ENCODE results near the gene OLFML3.
"Not testable (repeated sequence)": the region's sequence is repeated elsewhere in the genome, so short reads cannot be mapped to it uniquely, and the experiment has no call there.

The OLFML3 gene

GRCh38 chr1:113978863-113979702 is at the start of gene OLFML3:
Gene OLFML3, plus strand, starts transcription at chr1:113979474. Its CDS starts 43 bp downstream, at chr1:113979517.
- DNase-seq, result peak; percentile 97

GRCh38 chr1:113929750-113930498 is 49.4 kb upstream of the OLFML3 start:
- peak; percentile 83 for DNase-seq

GRCh38 chr1:113930499-113931161 is 48.6 kb upstream of the OLFML3 start:
- DNase-seq, result peak; percentile 74

GRCh38 chr1:113931451-113931851 is 47.8 kb upstream of the OLFML3 start:
- no peak for DNase-seq

DNA sequence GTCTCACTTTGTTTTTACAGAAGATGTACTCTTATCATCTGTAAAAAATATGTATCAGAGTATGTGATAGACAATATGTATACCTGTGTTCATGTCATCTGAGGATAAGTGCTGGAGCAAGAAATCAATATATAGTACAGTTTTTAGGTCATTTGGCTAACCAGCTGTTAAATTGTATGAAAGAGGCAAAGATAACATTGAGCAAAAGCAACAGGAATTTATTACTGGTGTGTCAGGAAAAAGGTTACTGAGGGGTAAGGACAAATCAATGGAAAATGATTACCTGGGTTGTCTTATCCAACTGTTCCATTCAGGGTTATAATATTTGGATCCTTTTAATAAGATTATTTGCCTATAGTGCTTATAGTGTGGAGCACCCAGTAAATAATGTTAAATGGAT is 45.3 kb upstream of the OLFML3 start:
- DNase-seq, result no peak

DNA sequence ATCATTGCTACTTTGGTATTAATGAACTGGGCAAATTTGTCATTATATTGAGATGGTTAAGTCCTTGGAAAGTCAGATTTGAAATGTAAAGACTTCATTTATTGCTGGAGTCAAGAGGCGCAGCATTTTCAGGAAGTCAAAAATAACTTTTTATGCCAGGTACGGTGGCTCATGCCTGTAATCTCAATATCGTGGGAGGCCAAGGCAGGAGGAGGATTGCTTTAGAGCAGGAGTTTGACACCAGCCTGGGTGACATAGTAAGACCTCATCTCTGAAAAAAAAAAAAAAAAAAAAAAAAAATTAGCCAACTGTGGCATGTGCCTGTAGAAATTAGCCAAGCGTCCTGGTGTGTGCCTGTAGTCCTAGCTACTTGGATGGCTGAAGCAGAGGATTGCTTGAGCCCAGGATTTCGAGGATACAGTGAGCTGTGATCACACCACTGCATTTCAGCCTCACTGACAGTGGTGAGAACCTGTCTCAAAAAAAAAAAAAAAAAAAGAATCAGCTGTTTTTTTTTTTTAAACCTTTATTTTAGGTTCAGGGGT is 44.7 kb upstream of the OLFML3 start:
- no peak for DNase-seq

GRCh38 chr1:113935176-113935575 is 44.1 kb upstream of the OLFML3 start:
- no peak for DNase-seq

- DNase-seq, result no peak
Measured at GRCh38 chr1:113935970-113936369, 43.3 kb upstream of the OLFML3 start.

DNA sequence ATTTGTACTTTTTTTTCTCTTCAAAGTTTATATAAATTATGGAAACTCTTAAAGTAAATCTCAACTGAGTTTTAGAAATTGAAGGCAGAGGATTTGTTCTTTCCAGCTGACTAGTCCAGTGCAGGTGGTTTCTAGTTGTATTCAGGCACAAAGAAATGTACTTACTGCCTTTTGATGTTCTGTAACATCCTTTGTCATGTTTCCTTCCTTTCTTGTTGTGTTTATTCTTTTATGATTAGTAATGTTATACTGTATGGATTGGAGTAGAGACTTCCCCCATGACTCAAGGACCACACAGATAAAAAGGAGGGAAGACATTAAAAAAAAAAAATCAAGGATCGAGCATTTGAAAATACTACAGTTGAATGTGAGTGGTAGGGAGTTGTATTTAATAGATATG is 42.1 kb upstream of the OLFML3 start:
- DNase-seq, result no peak

- DNase-seq, result no peak
Measured at GRCh38 chr1:113938192-113938591, 41.1 kb upstream of the OLFML3 start.

DNA sequence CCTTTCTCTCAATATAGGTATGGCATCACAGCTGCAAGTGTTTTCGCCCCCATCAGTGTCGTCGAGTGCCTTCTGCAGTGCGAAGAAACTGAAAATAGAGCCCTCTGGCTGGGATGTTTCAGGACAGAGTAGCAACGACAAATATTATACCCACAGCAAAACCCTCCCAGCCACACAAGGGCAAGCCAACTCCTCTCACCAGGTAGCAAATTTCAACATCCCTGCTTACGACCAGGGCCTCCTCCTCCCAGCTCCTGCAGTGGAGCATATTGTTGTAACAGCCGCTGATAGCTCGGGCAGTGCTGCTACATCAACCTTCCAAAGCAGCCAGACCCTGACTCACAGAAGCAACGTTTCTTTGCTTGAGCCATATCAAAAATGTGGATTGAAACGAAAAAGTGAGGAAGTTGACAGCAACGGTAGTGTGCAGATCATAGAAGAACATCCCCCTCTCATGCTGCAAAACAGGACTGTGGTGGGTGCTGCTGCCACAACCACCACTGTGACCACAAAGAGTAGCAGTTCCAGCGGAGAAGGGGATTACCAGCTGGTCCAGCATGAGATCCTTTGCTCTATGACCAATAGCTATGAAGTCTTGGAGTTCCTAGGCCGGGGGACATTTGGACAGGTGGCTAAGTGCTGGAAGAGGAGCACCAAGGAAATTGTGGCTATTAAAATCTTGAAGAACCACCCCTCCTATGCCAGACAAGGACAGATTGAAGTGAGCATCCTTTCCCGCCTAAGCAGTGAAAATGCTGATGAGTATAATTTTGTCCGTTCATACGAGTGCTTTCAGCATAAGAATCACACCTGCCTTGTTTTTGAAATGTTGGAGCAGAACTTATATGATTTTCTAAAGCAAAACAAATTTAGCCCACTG is 38.7 kb upstream of the OLFML3 start:
- DNase-seq, result no peak

DNA sequence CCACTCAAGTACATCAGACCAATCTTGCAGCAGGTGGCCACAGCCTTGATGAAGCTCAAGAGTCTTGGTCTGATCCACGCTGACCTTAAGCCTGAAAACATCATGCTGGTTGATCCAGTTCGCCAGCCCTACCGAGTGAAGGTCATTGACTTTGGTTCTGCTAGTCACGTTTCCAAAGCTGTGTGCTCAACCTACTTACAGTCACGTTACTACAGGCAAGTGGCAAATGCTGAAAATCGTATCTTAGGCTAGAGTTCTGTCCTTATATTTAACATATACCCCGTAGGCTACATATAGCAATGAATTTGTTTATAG is 38.1 kb upstream of the OLFML3 start:
- no peak for DNase-seq

DNA sequence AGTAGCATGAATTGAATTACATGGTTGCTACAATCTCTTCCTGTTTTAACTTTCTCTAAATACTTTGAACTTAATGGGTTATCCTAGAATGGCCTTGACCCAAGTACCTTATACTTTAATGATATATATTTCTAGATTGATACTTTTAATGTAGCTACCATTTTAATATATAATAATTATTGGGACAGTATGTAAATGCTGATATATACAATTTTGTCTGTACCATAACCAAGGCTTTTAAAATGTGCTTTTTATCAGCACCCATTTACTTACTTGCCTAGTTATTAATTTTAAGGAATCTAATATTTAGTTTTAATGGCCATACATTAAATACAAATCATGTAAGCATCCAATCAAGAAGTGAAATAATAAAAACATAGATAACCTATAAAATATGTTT is 36.7 kb upstream of the OLFML3 start:
- no peak for DNase-seq

GRCh38 chr1:113943028-113943811 is 36.1 kb upstream of the OLFML3 start:
- DNase-seq, result no peak

GRCh38 chr1:113945329-113945728 is 33.9 kb upstream of the OLFML3 start:
- no peak for DNase-seq

DNA sequence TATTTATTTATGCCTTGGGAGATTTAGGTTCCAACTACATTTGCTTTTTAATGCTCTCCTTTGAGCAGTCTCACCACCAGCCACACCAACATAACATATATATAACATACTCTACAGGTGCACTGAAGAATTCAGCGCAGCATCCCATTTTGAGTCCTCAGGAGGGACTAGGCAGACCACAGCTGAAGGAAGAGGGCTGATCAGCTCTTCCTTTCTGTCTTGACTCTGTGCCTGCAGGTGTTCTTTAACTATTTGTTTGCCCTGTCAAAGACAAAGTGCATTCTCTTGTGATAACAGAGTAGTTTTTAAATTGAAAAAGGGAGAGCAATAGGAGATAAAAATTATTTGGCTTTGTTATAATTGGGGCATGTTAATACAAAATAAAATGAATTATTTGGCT is 33.2 kb upstream of the OLFML3 start:
- no peak for DNase-seq

GRCh38 chr1:113946678-113947387 is 32.4 kb upstream of the OLFML3 start:
- DNase-seq, result peak; percentile 28

DNA sequence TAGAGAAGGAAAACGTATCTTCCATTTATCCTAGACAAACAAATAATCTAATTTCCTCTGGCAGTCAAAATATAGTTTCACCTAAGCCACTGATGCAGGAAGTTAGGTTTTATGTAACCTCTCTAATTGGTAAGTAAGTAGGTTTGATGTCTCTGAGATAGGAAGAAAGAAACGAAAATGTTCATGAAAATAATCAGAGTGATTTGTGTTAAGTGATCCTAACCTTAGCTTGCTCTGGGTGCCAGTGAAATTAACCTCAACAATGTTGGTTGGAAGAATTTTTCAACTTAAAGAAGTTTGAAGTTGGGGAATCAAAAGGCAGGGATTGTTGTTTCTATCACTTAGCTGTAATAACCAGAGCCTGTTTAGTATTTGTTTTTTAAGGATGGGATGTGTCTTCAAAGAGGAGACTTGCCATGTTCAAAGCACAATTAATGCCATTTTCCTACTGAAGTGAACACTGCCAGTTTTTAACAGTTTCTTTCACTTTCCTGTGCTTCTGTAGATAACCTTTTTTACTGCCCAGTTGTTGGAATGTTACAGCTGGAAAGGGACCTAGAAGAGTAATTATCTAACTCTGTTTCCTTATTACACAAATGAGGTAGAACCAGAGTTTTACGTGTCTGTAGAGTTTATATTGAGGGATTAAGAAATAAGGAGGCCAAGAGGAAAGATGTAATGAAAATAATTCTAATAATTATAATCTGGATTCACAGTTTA is 31.7 kb upstream of the OLFML3 start:
- DNase-seq, result no peak

DNA sequence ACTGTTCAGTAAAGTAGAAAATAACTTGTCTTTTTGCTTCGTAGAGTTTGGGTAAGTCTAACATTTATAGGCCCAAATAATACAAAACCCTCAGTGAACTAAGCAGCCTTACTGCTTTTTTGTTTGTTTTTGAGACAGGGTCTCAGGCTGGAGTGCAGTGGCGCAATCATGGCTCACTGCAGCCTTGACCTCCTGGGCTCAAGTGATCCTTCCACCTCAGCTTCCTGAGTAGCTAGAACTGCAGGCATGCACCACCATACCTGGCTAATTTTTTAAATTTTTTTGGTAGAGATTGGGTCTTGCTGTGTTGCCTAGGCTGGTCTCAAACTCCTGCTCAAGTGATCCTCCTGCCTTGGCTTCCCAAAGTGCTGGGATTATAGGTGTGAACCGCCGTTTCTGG is 31.1 kb upstream of the OLFML3 start:
- DNase-seq, result not testable (repeated sequence)

- DNase-seq, result peak; percentile 48
Measured at GRCh38 chr1:113949007-113949406, 30.3 kb upstream of the OLFML3 start.
